ENCODE measurements around the gene PLXNA4.

Gene PLXNA4

DNA sequence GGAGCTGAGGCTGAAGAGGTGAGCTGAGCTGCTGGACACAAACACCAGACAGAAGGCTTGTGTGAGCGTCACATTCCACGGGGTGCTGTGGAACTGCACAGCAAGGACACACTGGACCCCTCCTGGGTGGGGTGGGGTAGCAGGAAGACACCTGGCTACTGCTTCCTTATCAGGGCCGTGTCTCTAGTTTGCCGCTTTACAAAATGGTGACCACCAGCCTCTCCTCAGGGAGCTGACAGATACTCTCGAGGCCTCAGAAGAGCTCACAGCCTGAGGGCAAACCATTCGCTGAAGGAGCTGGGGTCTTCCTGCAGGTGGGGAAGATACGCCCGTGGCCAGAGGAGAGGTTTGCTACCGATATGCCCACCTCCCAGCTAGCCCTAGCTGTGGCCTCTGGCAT, 461.9 kb downstream of the PLXNA4 start (continued):
- TF ChIP-seq BCL11B (tag by site-specific recombination; IDR thresholded peaks at IDR 0.05; ENCODE audit: low read depth) (no peak), ZBTB20 (tag by site-specific recombination; IDR thresholded peaks at IDR 0.05) (no peak)

DNA sequence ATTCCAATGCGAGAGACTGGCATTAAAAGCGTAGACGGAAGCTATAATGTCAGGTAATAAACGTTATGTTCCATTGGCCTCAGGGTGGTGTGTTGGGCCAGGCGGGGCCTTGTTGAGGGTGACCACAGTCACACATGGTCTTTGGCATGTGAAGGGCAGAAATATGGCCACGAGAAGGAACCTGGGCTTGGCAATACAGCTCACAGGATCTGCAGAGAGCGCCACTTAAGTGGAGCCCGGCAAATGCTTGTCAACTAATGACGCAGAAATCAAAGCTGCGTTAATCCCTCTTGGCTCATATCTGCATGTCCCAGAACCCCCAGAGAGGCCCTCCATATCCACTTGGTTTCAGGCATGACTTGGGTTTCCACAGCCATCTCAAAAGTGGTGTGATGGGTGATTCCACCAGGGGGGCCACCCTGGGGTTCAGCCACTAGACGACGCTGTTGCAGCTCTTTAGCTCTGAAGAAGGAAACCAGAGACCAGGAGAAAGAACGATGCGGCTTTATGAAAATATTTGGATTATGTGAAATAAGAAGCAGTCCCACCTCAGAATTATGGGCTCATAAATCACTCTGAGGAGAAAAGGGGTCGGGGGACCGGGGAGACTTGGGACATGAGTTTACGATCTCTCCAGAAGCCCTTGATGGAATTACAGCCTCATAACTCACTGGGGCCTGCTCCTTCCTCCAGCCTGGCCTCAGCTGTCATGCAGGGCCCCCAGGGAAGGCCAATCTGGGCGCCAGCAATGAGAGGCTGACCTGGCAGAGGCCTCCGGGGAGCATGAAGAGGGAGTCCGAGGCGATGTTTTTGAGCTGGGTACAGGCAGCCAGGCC, 462.5 kb downstream of the PLXNA4 start:
- CTCF ChIA-PET = interaction anchor here (0.6 to 1.1 kb wide), 2 partner anchors 67 to 444 kb away, joined by 3 to 5 read pairs; no protein-coding TSS in a partner anchor
- POLR2A ChIA-PET = no interaction called here
- TF ChIP-seq, protein P1, sequence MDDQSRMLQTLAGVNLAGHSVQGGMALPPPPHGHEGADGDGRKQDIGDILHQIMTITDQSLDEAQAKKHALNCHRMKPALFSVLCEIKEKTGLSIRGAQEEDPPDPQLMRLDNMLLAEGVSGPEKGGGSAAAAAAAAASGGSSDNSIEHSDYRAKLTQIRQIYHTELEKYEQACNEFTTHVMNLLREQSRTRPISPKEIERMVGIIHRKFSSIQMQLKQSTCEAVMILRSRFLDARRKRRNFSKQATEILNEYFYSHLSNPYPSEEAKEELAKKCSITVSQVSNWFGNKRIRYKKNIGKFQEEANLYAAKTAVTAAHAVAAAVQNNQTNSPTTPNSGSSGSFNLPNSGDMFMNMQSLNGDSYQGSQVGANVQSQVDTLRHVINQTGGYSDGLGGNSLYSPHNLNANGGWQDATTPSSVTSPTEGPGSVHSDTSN (CRISPR knock-in tag; IDR thresholded peaks at IDR 0.05) = no peak
- no peak for TF ChIP-seq SETDB1 (IDR thresholded peaks at IDR 0.05; ENCODE audit: insufficient read length, low read length)
- no peak for TF ChIP-seq HOXD13 (CRISPR knock-in tag; IDR thresholded peaks at IDR 0.05; ENCODE audit: borderline replicate concordance)
- TF ChIP-seq, protein P2, sequence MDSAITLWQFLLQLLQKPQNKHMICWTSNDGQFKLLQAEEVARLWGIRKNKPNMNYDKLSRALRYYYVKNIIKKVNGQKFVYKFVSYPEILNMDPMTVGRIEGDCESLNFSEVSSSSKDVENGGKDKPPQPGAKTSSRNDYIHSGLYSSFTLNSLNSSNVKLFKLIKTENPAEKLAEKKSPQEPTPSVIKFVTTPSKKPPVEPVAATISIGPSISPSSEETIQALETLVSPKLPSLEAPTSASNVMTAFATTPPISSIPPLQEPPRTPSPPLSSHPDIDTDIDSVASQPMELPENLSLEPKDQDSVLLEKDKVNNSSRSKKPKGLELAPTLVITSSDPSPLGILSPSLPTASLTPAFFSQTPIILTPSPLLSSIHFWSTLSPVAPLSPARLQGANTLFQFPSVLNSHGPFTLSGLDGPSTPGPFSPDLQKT (IDR thresholded peaks at IDR 0.05; ENCODE audit: borderline replicate concordance, low read depth, low read length) = no peak
- no peak for TF ChIP-seq ZNF324 (tag by site-specific recombination; IDR thresholded peaks at IDR 0.05)
- TF ChIP-seq, protein P3, sequence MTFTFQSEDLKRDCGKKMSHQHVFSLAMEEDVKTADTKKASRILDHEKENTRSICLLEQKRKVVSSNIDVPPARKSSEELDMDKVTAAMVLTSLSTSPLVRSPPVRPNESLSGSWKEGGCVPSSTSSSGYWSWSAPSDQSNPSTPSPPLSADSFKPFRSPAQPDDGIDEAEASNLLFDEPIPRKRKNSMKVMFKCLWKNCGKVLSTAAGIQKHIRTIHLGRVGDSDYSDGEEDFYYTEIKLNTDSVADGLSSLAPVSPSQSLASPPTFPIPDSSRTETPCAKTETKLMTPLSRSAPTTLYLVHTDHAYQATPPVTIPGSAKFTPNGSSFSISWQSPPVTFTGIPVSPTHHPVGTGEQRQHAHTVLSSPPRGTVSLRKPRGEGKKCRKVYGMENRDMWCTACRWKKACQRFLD (tag by site-specific recombination; IDR thresholded peaks at IDR 0.05) = no peak
- TF ChIP-seq ZFP69B (tag by site-specific recombination; IDR thresholded peaks at IDR 0.05) = no peak
- no peak for TF ChIP-seq ZNF571 (tag by site-specific recombination; IDR thresholded peaks at IDR 0.05)
- TF ChIP-seq ZSCAN23 (tag by site-specific recombination; IDR thresholded peaks at IDR 0.05) = no peak
- no peak for TF ChIP-seq ZNF221 (tag by site-specific recombination; IDR thresholded peaks at IDR 0.05; ENCODE audit: borderline replicate concordance)
- TF ChIP-seq ZNF561 (tag by site-specific recombination; IDR thresholded peaks at IDR 0.05; ENCODE audit: borderline replicate concordance) = peak; percentile 60; the same call in 1 of the 2 replicates
- TF ChIP-seq MZF1 (tag by site-specific recombination; IDR thresholded peaks at IDR 0.05; ENCODE audit: borderline replicate concordance) = peak; percentile 60; the same call in 1 of the 2 replicates
- TF ChIP-seq ZNF514 (tag by site-specific recombination; IDR thresholded peaks at IDR 0.05) = no peak
- peak; percentile 39 for TF ChIP-seq GLIS2 (tag by site-specific recombination; IDR thresholded peaks at IDR 0.05)
- TF ChIP-seq, protein P4, sequence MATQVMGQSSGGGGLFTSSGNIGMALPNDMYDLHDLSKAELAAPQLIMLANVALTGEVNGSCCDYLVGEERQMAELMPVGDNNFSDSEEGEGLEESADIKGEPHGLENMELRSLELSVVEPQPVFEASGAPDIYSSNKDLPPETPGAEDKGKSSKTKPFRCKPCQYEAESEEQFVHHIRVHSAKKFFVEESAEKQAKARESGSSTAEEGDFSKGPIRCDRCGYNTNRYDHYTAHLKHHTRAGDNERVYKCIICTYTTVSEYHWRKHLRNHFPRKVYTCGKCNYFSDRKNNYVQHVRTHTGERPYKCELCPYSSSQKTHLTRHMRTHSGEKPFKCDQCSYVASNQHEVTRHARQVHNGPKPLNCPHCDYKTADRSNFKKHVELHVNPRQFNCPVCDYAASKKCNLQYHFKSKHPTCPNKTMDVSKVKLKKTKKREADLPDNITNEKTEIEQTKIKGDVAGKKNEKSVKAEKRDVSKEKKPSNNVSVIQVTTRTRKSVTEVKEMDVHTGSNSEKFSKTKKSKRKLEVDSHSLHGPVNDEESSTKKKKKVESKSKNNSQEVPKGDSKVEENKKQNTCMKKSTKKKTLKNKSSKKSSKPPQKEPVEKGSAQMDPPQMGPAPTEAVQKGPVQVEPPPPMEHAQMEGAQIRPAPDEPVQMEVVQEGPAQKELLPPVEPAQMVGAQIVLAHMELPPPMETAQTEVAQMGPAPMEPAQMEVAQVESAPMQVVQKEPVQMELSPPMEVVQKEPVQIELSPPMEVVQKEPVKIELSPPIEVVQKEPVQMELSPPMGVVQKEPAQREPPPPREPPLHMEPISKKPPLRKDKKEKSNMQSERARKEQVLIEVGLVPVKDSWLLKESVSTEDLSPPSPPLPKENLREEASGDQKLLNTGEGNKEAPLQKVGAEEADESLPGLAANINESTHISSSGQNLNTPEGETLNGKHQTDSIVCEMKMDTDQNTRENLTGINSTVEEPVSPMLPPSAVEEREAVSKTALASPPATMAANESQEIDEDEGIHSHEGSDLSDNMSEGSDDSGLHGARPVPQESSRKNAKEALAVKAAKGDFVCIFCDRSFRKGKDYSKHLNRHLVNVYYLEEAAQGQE (tag by site-specific recombination; IDR thresholded peaks at IDR 0.05) = no peak
- peak; percentile 57 for TF ChIP-seq ZNF654 (tag by site-specific recombination; IDR thresholded peaks at IDR 0.05; ENCODE audit: low read depth)
- TF ChIP-seq ZIC2 (tag by site-specific recombination; IDR thresholded peaks at IDR 0.05) = peak; percentile 76
- peak; percentile 94 for TF ChIP-seq ZNF423 (tag by site-specific recombination; IDR thresholded peaks at IDR 0.05)
- TF ChIP-seq ZFP41 (tag by site-specific recombination; IDR thresholded peaks at IDR 0.05; ENCODE audit: borderline replicate concordance) = no peak
- no peak for TF ChIP-seq ZNF792 (tag by site-specific recombination; IDR thresholded peaks at IDR 0.05)
- TF ChIP-seq ZNF37A (tag by site-specific recombination; IDR thresholded peaks at IDR 0.05) = no peak
- TF ChIP-seq, protein P5, sequence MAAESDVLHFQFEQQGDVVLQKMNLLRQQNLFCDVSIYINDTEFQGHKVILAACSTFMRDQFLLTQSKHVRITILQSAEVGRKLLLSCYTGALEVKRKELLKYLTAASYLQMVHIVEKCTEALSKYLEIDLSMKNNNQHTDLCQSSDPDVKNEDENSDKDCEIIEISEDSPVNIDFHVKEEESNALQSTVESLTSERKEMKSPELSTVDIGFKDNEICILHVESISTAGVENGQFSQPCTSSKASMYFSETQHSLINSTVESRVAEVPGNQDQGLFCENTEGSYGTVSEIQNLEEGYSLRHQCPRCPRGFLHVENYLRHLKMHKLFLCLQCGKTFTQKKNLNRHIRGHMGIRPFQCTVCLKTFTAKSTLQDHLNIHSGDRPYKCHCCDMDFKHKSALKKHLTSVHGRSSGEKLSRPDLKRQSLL (tag by site-specific recombination; IDR thresholded peaks at IDR 0.05) = no peak
- TF ChIP-seq, protein P6, sequence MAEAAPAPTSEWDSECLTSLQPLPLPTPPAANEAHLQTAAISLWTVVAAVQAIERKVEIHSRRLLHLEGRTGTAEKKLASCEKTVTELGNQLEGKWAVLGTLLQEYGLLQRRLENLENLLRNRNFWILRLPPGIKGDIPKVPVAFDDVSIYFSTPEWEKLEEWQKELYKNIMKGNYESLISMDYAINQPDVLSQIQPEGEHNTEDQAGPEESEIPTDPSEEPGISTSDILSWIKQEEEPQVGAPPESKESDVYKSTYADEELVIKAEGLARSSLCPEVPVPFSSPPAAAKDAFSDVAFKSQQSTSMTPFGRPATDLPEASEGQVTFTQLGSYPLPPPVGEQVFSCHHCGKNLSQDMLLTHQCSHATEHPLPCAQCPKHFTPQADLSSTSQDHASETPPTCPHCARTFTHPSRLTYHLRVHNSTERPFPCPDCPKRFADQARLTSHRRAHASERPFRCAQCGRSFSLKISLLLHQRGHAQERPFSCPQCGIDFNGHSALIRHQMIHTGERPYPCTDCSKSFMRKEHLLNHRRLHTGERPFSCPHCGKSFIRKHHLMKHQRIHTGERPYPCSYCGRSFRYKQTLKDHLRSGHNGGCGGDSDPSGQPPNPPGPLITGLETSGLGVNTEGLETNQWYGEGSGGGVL (tag by site-specific recombination; IDR thresholded peaks at IDR 0.05) = no peak
- no peak for TF ChIP-seq PRDM1 (tag by site-specific recombination; IDR thresholded peaks at IDR 0.05)
- 0 out of 2 replicates have a peak, but pooled peaks have one; percentile 26 for TF ChIP-seq ZEB2 (tag by site-specific recombination; IDR thresholded peaks at IDR 0.05)

More for the DNA sequence above, 462.5 kb downstream of the PLXNA4 start:
- H3K9me3 ChIP-seq (ENCODE audit: control insufficient read depth, insufficient read depth, low read depth, low read length) = no peaks in the 10 kb centered on the region
- no peaks in the 10 kb centered on the region for H3K36me3 ChIP-seq (ENCODE audit: control insufficient read depth in 2 of 2, insufficient read depth in 1 of 2, low read length in 2 of 2)
- 0 out of 2 replicates have a peak overlapping the region, but pooled peaks have one; percentile 16 for H3K27ac ChIP-seq (ENCODE audit: extremely low read depth, low read depth, low read length)
- peaks cover 5% of the 10 kb centered on the region for H3K4me1 ChIP-seq (ENCODE audit: control insufficient read depth, insufficient read depth, low read length)
- no peak overlapping the region for H3K4me3 ChIP-seq (ENCODE audit: low read depth, low read length)

Measured in HEK293 (cell line).